GM12872 (cell line): ENCODE results near the gene IGFL3.

Experiments used
- TF ChIP-seq, protein P1 (sequence below): IDR thresholded peaks from 3 replicates; pipeline ENCODE4 v1.5.1; 2011; ENCODE audit warnings: low read depth, mild to moderate bottlenecking, low read length, moderate library complexity; ENCODE audit not compliant: insufficient read depth

The IGFL3 gene

DNA sequence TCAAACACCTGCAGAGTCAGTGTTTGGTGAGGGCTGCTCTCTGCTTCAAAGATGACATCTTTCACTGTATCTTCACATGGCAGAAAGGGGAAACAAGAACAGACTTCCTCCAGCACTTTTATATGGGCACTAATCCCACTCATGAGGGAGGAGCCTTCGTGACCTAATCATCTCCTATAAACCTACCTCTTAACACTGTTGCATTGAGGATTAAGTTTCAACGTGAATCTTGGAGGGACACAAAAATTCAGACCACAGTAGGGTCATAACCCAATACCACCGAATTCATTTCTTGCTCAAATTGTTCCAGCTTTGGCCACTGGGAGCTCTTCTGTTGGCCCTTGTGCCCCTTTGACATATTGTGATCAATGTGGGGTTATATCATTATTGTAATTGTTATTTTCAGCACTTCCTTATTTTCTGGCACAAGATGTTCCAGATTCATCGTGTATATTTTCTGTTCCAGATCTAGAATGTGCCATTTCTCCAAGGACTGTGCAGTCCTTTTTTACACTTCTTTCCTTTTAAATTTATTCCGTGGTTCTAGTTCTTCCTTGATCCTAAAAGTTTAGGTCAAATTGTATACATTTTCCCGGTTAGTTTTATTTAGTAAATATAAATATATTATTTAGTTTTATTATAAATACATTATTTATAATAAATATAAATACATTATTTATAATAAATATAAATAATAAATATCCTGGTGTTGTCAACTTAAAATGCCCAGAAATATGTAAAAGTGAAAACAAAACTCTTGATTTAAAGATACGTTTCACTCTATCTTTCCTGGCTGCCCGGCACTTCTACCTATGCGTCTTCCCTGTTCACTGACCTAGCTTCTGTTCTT, 48.2 kb downstream of the IGFL3 start:
- TF ChIP-seq, protein P1, sequence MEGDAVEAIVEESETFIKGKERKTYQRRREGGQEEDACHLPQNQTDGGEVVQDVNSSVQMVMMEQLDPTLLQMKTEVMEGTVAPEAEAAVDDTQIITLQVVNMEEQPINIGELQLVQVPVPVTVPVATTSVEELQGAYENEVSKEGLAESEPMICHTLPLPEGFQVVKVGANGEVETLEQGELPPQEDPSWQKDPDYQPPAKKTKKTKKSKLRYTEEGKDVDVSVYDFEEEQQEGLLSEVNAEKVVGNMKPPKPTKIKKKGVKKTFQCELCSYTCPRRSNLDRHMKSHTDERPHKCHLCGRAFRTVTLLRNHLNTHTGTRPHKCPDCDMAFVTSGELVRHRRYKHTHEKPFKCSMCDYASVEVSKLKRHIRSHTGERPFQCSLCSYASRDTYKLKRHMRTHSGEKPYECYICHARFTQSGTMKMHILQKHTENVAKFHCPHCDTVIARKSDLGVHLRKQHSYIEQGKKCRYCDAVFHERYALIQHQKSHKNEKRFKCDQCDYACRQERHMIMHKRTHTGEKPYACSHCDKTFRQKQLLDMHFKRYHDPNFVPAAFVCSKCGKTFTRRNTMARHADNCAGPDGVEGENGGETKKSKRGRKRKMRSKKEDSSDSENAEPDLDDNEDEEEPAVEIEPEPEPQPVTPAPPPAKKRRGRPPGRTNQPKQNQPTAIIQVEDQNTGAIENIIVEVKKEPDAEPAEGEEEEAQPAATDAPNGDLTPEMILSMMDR: no peak

GRCh38 chr19:46073268-46073922, 51.1 kb downstream of the IGFL3 start:
- TF ChIP-seq, protein P1: no peak
